HG03045 (cell line): ENCODE results near the gene NSD1.
"Not testable (repeated sequence)": the region's sequence is repeated elsewhere in the genome, so short reads cannot be mapped to it uniquely, and the experiment has no call there.

ENCODE experiments used
- ATAC-seq: cut with Tn5 transposase; IDR thresholded peaks from one replicate; pipeline ENCODE4 v1.9.1; 2021; ENCODE audit warnings: mild to moderate bottlenecking, moderate library complexity; ENCODE audit not compliant: unreplicated experiment

Gene NSD1

DNA sequence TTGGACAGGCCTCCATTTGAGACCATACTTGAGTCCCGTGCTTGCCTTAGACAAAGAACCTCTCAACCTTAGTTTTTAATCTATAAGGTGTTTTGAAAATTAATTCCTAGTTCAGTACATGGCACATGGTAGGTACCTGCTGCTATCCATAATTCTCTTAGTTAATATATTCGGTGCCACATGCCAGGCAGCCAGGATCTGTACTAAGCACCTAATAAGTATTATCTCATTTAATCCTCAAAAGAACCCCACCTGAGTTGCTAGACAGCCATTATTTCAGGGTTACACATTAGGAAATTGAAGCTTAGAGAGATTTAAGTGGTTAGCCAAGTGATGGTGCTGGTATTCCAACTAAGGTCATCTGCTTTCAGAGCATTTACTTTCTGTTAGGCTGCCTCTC, 29.9 kb downstream of the NSD1 start:
- no peak for ATAC-seq

GRCh38 chr5:177169271-177169670, 35.7 kb downstream of the NSD1 start:
- ATAC-seq: no peak

- no peak for ATAC-seq
Observed at GRCh38 chr5:177171961-177172360, 38.4 kb downstream of the NSD1 start.

DNA sequence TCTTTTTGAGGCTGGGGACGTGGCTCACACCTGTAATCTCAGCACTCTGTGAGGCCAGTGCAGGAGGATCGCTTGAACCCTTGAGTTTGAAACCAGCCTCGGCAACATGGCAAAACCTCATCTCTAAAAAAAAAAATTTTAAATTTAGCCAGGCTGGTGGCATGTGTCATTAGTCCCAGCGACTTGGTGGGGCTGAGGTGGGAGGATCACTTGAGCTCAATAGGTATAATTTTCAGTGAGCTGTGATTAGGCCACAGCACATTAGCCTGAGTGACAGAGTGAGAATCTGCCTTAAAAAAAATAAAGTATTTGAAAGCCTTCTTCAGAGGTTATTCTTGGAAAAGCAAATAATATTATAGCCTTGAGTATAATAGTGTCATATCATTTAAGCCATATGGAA, 41.8 kb downstream of the NSD1 start:
- ATAC-seq: no peak

GRCh38 chr5:177176175-177176711, 42.7 kb downstream of the NSD1 start:
- ATAC-seq: no peak

GRCh38 chr5:177177847-177178437, 44.4 kb downstream of the NSD1 start:
- ATAC-seq: not testable (repeated sequence)

DNA sequence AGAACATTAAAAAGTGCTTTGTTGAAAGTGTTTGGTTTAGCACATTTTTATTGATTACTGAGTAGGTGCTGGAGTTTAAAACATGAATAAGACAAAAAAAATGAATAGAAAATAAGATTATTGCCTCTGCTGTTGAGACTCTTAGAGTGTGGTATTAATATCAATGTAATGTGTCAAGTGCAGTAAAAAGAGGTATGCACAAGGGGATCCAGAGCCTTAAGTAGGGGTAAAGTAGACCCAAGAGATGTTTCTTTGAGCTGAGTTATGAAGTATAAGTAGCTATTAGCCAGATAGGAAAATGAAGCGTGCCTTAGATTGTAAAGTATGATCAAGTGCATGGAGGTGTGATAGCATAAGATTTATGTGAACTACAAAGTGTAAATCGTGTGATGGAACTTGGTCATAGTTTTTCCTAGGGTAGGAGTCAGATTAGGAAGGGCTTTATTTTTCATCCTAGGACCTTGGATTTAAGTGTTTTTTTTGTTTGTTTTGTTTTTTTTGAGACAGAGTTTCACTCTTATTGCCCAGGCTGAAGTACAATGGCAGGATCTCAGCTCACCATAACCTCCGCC, 45.2 kb downstream of the NSD1 start:
- no peak for ATAC-seq

- no peak for ATAC-seq
Observed at GRCh38 chr5:177179431-177179830, 45.9 kb downstream of the NSD1 start.

GRCh38 chr5:177183142-177183541, 49.6 kb downstream of the NSD1 start:
- ATAC-seq: no peak

DNA sequence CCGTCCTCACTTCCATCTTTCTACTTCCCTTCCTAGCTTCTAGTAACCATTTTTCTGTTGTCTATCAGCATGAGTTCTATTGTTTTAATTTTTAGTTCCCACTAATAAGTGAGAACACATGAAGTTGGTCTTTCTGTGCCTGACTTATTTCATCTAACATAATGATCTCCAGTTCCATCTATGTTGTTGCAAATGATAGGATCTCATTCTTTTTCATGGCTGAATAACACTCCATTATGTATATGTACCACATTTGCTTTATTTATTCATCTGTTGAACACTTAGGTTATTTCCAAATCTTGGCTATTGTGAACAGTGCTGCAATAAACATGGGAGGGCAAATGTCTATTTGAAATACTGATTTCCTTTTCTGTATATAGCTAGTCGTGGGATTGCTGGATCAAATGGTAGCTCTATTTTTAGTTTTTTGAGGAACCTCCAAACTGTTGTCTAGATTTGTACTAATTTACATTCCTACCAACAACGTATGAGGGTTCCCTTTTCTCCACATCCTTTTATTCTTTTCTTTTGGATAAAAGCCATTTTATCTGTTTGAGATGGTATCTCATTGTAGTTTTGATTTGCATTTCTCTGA, 50.3 kb downstream of the NSD1 start:
- ATAC-seq: no peak

GRCh38 chr5:177185993-177186392, 52.4 kb downstream of the NSD1 start:
- ATAC-seq: no peak

DNA sequence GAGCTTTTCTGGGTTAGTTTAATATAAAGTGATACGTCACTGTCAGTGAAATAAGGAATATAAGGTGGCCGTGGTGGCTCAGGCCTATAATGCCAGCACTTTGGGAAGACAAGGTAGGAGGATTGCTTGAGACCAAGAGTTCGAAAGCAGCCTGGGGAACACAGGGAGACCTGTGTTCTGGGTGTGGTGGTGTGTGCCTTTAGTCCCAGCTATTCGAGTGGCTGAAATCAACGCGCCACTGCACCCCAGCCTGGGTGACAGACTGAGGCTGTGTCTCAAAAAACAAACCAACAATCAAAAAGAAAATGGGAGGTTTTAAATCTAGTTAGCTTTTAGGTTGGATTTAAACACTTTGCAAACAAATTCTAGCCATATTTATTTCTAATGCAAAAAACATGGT, 53.1 kb downstream of the NSD1 start:
- ATAC-seq: no peak

- ATAC-seq: no peak
Observed at GRCh38 chr5:177188775-177189174, 55.2 kb downstream of the NSD1 start.

DNA sequence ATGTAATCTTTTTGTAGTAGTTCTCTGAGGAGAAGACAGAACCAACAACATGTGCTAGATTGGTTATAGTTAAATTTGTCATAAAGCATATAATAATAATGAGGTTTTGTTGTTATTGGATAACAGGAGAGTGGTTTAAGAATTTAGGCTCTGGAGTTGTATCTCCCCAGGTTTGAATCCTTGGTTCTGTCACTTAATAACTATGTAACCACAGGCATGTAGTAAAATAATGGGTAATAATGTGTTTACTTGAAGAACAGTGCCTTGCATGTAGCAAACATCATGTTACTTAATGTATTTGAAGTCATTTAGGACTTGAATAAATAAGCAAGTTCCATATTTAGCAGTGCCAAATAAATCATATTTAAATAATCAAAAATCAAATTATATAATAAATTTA, 55.8 kb downstream of the NSD1 start:
- no peak for ATAC-seq

DNA sequence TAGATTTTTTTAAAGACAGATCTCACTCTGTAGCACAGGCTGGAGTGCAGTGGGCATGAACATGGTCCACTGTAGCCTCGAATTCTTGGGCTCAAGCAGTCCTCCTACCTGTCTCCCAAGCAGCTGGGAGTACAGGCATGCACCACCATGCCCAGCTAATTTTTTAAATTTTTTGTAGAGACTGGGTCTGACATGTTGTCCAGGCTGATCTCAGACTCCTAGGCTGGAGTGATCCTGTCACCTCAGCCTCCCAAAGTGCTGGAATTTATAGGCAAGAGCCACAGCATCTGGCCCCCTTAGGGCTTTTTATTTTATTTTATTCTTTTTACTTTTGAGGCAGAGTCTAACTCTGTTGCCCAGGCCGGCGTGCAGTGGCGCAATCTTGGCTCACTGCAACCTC, 56.4 kb downstream of the NSD1 start:
- ATAC-seq: no peak

- no peak for ATAC-seq
Observed at GRCh38 chr5:177194268-177194667, 60.7 kb downstream of the NSD1 start.

DNA sequence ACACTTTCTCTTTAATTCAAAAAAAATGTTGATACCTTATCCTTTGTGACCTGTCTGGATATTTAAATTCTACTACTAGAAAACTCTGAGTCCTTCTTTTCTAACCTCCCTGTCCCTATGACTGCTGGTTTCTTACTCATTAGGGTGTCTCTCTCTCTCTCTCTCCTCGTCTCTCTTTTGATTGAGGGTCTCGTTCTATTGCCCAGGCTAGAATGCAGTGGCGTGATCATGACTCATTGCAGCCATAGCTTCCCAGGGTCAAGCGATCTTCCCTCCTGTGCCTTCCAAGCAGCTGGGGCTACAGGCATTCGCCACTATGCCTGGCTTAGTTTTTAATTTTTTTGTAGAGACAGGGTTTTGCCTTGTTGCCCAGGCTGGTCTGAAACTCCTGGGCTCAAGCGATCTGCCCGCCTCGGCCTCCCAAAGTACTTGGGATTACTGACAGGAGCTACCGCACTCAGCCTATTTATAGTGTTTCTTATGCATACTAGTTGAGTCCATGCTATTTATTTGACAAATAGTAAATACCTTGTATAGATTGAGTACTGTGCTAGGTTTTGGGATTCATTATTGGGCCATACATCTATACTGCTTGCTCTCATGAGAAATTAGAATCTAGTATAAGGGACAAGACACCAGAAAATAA, 61.9 kb downstream of the NSD1 start:
- ATAC-seq: no peak

- ATAC-seq: no peak
Observed at GRCh38 chr5:177198738-177199137, 65.2 kb downstream of the NSD1 start.

DNA sequence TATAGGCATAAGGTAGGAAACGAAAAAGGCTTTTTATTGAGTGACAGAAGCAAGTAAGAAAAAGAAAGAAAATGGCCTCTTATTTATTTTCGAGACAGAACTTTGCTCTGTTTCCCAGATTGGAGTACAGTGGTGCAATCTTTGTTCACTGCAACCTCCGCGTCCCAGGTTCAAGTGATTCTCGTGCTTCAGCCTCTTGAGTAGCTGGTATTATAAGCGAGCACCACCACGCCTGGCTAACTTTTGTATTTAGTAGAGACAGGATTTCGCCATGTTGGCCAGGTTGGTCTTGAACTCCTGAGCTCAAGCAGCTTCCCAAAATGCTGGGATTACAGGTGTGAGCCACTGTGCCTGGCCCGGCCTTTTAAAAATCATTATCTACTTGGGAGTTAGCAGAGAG, 70.7 kb downstream of the NSD1 start:
- ATAC-seq: no peak

DNA sequence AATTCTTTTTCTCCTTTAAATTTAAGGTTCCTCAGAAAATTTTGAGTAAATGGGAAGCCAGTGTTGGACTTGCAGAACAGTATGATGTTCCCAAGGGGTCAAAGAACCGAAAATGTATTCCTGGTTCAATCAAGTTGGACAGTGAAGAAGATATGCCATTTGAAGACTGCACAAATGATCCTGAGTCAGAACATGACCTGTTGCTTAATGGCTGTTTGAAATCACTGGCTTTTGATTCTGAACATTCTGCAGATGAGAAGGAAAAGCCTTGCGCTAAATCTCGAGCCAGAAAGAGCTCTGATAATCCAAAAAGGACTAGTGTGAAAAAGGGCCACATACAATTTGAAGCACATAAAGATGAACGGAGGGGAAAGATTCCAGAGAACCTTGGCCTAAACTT, 76.0 kb downstream of the NSD1 start:
- no peak for ATAC-seq

DNA sequence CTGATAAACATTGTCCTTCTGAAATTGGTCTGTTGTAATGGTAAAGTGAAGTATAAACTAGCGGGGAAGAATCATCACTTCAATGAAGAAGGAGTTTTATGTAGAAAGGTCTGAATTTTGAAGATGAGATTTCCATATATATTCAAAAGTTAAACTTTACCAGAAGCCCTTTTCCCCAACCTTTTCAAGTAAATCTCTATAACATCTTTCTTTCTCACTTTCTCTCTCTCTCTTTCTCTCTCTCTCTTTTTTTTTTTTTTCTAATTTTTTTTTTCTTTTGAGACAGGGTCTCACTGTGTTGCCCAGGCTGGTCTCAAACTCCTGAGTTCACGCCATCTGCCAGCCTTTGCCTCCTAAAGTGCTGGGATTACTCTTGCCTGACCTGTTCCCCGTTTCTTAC, 78.7 kb downstream of the NSD1 start:
- ATAC-seq: no peak

DNA sequence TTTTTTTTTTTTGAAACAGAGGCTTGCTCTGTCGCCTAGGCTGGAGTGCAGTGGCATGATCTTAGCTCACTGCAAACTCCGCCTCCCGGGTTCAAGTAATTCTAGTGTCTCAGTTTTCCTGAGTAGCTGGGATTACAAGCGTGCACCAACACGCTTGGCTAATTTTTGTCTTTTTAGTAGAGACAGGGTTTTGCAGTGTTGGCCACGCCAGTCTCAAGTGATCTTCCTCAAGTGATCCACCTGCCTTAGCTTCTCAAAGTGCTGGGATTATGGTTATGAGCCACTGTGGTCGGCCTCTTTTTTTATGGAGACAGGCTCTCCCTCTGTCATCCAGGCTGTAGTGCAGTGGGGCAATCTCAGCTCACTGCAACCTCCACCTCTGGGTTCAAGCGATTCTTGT, 87.0 kb downstream of the NSD1 start:
- no peak for ATAC-seq
